PC-3 (cell line): ENCODE measurements around the gene DYNLRB2. TPM values are rescaled to one million over a fixed set of nuclear protein-coding genes. Genes with fewer than 3 reads are reported as not detected.

Experiments used
- ATAC-seq: fragments of 200-7000 bp; cut with Tn5 transposase; 2 replicates; pipeline ENCODE4 v1.9.1; 2020; ENCODE audit warnings: mild to moderate bottlenecking, moderate library complexity
- BruUV-seq: library from RNA; stranded (reverse); fragments of 400-500 nt; replicated peaks from 2 replicates; lab custom pipeline; 2021; lab: Mats Ljungman, UMichigan
- CTCF ChIA-PET: fragments of 300-600 bp; sonication (Branson Sonifier 250); formaldehyde crosslinking; loops from one replicate; lab custom pipeline; 2022; ENCODE audit warnings: antibody characterized with exemption; lab: Charles Lee
- POLR2A ChIA-PET: fragments of 300-600 bp; sonication (Branson Sonifier 250); formaldehyde crosslinking; loops from one replicate; lab custom pipeline; 2022; ENCODE audit warnings: antibody characterized with exemption; ENCODE audit not compliant: unreplicated experiment; lab: Charles Lee
- DNase-seq: peaks from one replicate; pipeline ENCODE4 v3.0.0-alpha.2; 2015
- H2AFZ ChIP-seq: fragments of 300-600 bp; sonication (generic); 2 replicates; pipeline ENCODE4 v1.6.0; 2016; ENCODE audit warnings: antibody characterized with exemption, low read length
- H3F3A ChIP-seq: fragments of 300-600 bp; sonication (generic); one replicate; pipeline ENCODE4 v1.6.0; 2017; ENCODE audit warnings: antibody characterized with exemption, low read length, control low read depth, mild to moderate bottlenecking; ENCODE audit not compliant: unreplicated experiment
- H3K27ac ChIP-seq: fragments of 300-600 bp; sonication (generic); 2 replicates; pipeline ENCODE4 v1.5.1; 2016; ENCODE audit warnings: mild to moderate bottlenecking, low read length
- H3K27me3 ChIP-seq: fragments of 300-600 bp; sonication (generic); 2 replicates; pipeline ENCODE4 v1.6.1; 2016; ENCODE audit warnings: low read length, mixed read lengths
- H3K36me3 ChIP-seq: fragments of 300-600 bp; sonication (generic); 2 replicates; pipeline ENCODE4 v1.6.1; 2016; ENCODE audit warnings: low read depth, mixed run types, low read length, mixed read lengths
- H3K4me1 ChIP-seq: fragments of 300-600 bp; sonication (generic); 2 replicates; pipeline ENCODE4 v1.5.1; 2016; ENCODE audit warnings: low read length; ENCODE audit not compliant: insufficient read depth
- H3K4me2 ChIP-seq: fragments of 300-600 bp; sonication (generic); 2 replicates; pipeline ENCODE4 v1.6.0; 2016; ENCODE audit warnings: low read length
- H3K4me3 ChIP-seq: fragments of 300-600 bp; sonication (generic); 2 replicates; pipeline ENCODE4 v1.5.1; 2016; ENCODE audit warnings: mild to moderate bottlenecking, low read length, mixed read lengths
- H3K79me2 ChIP-seq: fragments of 300-600 bp; sonication (generic); 2 replicates; pipeline ENCODE4 v1.6.1; 2017; ENCODE audit warnings: low read length, mixed read lengths
- H3K9ac ChIP-seq: fragments of 300-600 bp; sonication (generic); 2 replicates; pipeline ENCODE4 v1.6.0; 2016; ENCODE audit warnings: mild to moderate bottlenecking, low read length
- H3K9me2 ChIP-seq: fragments of 300-600 bp; sonication (generic); replicated peaks from 2 replicates; pipeline ENCODE4 v1.6.1; 2016; ENCODE audit warnings: mixed run types, low read length, mixed read lengths
- H3K9me3 ChIP-seq: fragments of 300-600 bp; sonication (generic); 2 replicates; pipeline ENCODE4 v1.6.1; 2016; ENCODE audit warnings: low read length, mixed read lengths
- H4K20me1 ChIP-seq: fragments of 300-600 bp; sonication (generic); 2 replicates; pipeline ENCODE4 v1.6.1; 2016; ENCODE audit warnings: low read length, mixed read lengths
- EZH2 ChIP-seq: fragments of 300-600 bp; sonication (generic); IDR thresholded peaks from one replicate; pipeline ENCODE4 v1.6.1; 2017; ENCODE audit warnings: antibody characterized with exemption, mild to moderate bottlenecking, low read length; ENCODE audit not compliant: unreplicated experiment
- EZH2phosphoT487 ChIP-seq: fragments of 300-600 bp; sonication (generic); IDR thresholded peaks from 2 replicates; pipeline ENCODE4 v1.6.1; 2018; ENCODE audit warnings: mild to moderate bottlenecking, antibody characterized with exemption, low read length, borderline replicate concordance
- intact Hi-C: fragments of 100-400 bp; cut with micrococcal nuclease; formaldehyde crosslinking; loops from 2 replicates; pipeline ENCODE4 v1.9.0; 2023
- total RNA-seq: library from RNA; depleted of rRNA; stranded (reverse); fragments of >200 nt; gene quantifications from 2 replicates; pipeline ENCODE4 v1.2.3, GENCODE V29; 2014
- TF ChIP-seq, protein P1 (sequence below): fragments of 300-600 bp; sonication (generic); conservative IDR thresholded peaks from 2 replicates; pipeline ENCODE4 v1.5.1; 2017; ENCODE audit warnings: antibody characterized with exemption, low read depth, mild to moderate bottlenecking, low read length

DYNLRB2 gene
- total RNA-seq, 1 experiment from 2014 or later, result 1.3 TPM

DNA sequence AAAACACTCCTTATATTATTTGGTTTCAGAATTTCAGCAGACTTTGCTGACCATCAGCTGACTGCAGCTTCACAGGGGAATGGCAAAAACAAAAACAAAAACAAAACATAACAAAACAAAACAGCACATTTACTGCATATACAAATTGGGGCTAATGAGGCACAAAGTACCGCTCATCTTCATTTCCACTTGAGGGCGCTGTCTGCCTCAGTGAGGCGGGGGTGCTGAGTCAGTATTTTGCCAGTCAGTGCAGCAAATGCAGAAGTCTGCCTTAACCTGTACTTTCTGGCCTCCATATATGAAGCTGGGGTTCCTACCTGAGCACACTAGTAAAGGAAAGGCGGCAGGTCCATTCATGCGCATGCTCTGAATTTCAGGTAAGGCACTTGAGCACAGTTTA lies 13.5 kb upstream of the DYNLRB2 start:
- intact Hi-C loops, result no loop called here
- CTCF ChIA-PET, result no interaction called here
- BruUV-seq, result no TSS peak
- TF ChIP-seq EZH2phosphoT487, result no peak
- TF ChIP-seq, protein P1, sequence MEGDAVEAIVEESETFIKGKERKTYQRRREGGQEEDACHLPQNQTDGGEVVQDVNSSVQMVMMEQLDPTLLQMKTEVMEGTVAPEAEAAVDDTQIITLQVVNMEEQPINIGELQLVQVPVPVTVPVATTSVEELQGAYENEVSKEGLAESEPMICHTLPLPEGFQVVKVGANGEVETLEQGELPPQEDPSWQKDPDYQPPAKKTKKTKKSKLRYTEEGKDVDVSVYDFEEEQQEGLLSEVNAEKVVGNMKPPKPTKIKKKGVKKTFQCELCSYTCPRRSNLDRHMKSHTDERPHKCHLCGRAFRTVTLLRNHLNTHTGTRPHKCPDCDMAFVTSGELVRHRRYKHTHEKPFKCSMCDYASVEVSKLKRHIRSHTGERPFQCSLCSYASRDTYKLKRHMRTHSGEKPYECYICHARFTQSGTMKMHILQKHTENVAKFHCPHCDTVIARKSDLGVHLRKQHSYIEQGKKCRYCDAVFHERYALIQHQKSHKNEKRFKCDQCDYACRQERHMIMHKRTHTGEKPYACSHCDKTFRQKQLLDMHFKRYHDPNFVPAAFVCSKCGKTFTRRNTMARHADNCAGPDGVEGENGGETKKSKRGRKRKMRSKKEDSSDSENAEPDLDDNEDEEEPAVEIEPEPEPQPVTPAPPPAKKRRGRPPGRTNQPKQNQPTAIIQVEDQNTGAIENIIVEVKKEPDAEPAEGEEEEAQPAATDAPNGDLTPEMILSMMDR, result peak; percentile 82
- Histone ChIP-seq H3K9me2 (no peaks in the 10 kb centered on the region), H4K20me1 (no peaks in the 10 kb centered on the region), H3F3A (no peaks in the 10 kb centered on the region), H3K4me2 (no peak overlapping the region), H3K27me3 (no peaks in the 10 kb centered on the region), H3K9ac (no peak overlapping the region), H3K27ac (no peak overlapping the region), H3K4me1 (0 out of 2 replicates have a peak, but pooled peaks cover 4% of the 10 kb centered on the region), H3K36me3 (no peaks in the 10 kb centered on the region; the same call in 1 of the 2 replicates), H3K79me2 (no peaks in the 10 kb centered on the region), H3K4me3 (no peak overlapping the region), H3K9me3 (no peaks in the 10 kb centered on the region), H2AFZ (no peak overlapping the region)
- POLR2A ChIA-PET, result no interaction called here
- DNase-seq (peak; percentile 68), ATAC-seq (peak; percentile 33; the same call in 1 of the 2 replicates)

DNA sequence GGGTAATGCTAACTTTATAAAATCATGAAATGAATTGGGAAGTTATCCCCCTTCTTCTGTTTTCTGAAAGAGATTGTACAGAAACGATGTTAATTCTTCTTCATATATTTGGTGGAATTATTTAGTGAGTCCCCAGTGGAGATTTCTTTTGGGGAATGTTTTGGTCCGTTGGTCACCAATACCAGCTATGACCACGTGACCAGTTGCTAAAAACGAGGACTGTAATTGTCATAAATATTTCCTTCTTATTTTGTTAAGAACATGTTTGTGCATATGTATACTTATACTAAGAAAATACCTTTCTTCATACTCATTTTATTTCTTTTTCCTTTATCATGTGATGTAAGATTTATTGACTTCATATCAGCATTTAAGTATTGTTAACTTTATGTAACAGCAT lies 10.3 kb upstream of the DYNLRB2 start:
- H3K9me2 ChIP-seq, result no peaks in the 10 kb centered on the region
- H3F3A ChIP-seq, result no peaks in the 10 kb centered on the region
- no peaks in the 10 kb centered on the region; the same call in 1 of the 2 replicates for H3K36me3 ChIP-seq
- no peak for TF ChIP-seq EZH2phosphoT487
- TF ChIP-seq, protein P1, result no peak
- no peak for TF ChIP-seq EZH2
- no peaks in the 10 kb centered on the region for H4K20me1 ChIP-seq
- DNase-seq, result no peak
- H2AFZ ChIP-seq, result no peak overlapping the region
- 0 out of 2 replicates have a peak, but pooled peaks cover 4% of the 10 kb centered on the region for H3K4me1 ChIP-seq
- ATAC-seq, result no peak
- H3K79me2 ChIP-seq, result no peaks in the 10 kb centered on the region
- no peak overlapping the region for H3K4me2 ChIP-seq
- intact Hi-C loops, result no loop called here
- no TSS peak for BruUV-seq
- no peak overlapping the region for H3K27ac ChIP-seq
- H3K9me3 ChIP-seq, result no peaks in the 10 kb centered on the region
- H3K9ac ChIP-seq, result no peak overlapping the region
- no peak overlapping the region for H3K4me3 ChIP-seq
- CTCF ChIA-PET, result no interaction called here
- POLR2A ChIA-PET, result no interaction called here
- no peaks in the 10 kb centered on the region for H3K27me3 ChIP-seq

DNA sequence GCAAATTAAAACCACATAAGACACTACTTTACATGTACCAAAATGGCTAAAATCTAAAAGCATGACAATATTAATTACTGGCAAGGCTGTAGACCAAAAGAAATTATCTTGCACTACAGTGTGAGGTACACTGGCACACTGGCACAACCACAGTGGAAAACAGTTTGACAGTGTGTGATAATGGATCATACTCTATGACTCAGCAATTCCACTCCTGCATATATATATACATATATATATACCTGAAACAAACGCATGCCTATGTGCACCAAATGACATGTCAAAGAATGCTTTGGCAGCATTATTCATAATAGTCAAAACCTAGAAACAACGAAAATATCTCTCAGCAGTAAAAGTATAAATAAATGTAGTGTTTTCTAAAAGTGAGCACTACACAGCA lies 4.6 kb upstream of the DYNLRB2 start:
- peaks cover 8% of the 10 kb centered on the region for H3K4me1 ChIP-seq
- H3F3A ChIP-seq, result no peaks in the 10 kb centered on the region
- no peaks in the 10 kb centered on the region for H3K27me3 ChIP-seq
- no TSS peak for BruUV-seq
- no peaks in the 10 kb centered on the region for H3K9me2 ChIP-seq
- CTCF ChIA-PET, result no interaction called here
- H3K9me3 ChIP-seq, result no peaks in the 10 kb centered on the region
- no peak overlapping the region for H2AFZ ChIP-seq
- H3K79me2 ChIP-seq, result no peaks in the 10 kb centered on the region
- POLR2A ChIA-PET, result no interaction called here
- H3K4me2 ChIP-seq, result no peak overlapping the region
- no peaks in the 10 kb centered on the region for H3K36me3 ChIP-seq
- H3K4me3 ChIP-seq, result no peak overlapping the region
- ATAC-seq (no peak), DNase-seq (peak; percentile 29)
- no peaks in the 10 kb centered on the region for H4K20me1 ChIP-seq
- H3K9ac ChIP-seq, result no peak overlapping the region
- TF ChIP-seq, protein P1, result no peak
- TF ChIP-seq EZH2 (no peak), EZH2phosphoT487 (no peak)
- intact Hi-C loops, result no loop called here
- H3K27ac ChIP-seq, result no peak overlapping the region
